ENCODE results near the gene ANKLE1. TPM values are rescaled to one million over a fixed set of nuclear protein-coding genes. Genes with fewer than 3 reads are reported as not detected.

The ANKLE1 gene
- total RNA-seq, 1 experiment from 2014 or later: 0.16 TPM

DNA sequence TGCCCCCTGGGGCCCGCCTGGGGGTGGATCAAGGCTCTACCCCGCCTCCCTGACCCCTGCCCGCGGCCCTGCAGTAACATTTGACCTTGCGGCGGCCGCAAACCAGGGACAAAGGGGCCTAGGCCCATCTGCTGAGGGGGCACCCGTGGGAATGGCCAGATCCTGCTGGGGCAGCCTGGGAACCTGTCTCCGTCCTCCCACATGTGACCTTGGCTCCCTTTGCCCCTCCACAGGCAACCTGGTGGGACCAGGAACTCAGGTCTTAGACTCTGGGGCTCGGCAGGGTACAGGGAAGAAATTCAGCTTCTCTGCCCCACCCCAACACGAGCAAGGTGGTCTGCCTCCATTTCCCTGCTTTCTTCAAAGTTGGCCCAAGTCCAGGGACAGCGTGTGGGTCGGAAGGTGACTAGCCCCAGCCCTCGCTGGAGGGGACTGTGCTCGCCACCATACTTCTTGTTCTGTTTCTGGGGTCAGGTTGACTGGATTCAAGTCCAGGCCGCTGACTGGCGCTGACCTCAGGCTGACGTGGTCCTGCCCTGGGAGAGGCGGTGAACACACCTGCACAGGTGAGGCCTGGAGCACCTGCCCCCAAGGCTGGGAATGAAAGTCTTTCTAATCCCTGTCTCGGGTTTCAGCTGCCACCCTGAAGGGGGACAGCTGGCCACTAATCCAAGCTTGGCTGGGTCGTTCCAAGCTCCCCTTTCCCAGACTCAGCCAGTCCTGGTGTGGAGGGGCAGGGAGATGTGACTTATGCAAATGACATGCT, 33.5 kb upstream of the ANKLE1 start:
- Mint-ChIP-seq H3K4me3 (ENCODE audit: unreplicated experiment) (no peak overlapping the region), H3K36me3 (ENCODE audit: insufficient read depth, unreplicated experiment) (peaks cover 7% of the 10 kb centered on the region), H3K9me3 (ENCODE audit: unreplicated experiment) (no peaks in the 10 kb centered on the region), H3K27me3 (ENCODE audit: insufficient read depth, unreplicated experiment) (no peaks in the 10 kb centered on the region), H3K4me1 (ENCODE audit: insufficient read depth, unreplicated experiment) (peaks cover 22% of the 10 kb centered on the region), H3K27ac (ENCODE audit: low read depth, unreplicated experiment) (peak overlapping the region; percentile 78)
- no TSS peak for BruUV-seq (replicated peaks)
- no peak for DNase-seq (ENCODE audit: unreplicated experiment)
- intact Hi-C loops (cut with micrococcal nuclease): no loop called here
- POLR2A ChIA-PET: interaction anchor here (0.5 to 2.8 kb wide), 7 partner anchors 12 to 174 kb away, joined by 3 to 21 read pairs (median 5); partner anchors contain the start of genes BABAM1, MRPL34, OCEL1 and USE1
- TF ChIP-seq, protein P1, sequence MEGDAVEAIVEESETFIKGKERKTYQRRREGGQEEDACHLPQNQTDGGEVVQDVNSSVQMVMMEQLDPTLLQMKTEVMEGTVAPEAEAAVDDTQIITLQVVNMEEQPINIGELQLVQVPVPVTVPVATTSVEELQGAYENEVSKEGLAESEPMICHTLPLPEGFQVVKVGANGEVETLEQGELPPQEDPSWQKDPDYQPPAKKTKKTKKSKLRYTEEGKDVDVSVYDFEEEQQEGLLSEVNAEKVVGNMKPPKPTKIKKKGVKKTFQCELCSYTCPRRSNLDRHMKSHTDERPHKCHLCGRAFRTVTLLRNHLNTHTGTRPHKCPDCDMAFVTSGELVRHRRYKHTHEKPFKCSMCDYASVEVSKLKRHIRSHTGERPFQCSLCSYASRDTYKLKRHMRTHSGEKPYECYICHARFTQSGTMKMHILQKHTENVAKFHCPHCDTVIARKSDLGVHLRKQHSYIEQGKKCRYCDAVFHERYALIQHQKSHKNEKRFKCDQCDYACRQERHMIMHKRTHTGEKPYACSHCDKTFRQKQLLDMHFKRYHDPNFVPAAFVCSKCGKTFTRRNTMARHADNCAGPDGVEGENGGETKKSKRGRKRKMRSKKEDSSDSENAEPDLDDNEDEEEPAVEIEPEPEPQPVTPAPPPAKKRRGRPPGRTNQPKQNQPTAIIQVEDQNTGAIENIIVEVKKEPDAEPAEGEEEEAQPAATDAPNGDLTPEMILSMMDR (IDR thresholded peaks at IDR 0.05; ENCODE audit: unreplicated experiment): no peak
- CTCF ChIA-PET: interaction anchor here (0.7 to 6.4 kb wide), 2 partner anchors 12 to 142 kb away, joined by 3 to 56 read pairs; no protein-coding TSS in a partner anchor

DNA sequence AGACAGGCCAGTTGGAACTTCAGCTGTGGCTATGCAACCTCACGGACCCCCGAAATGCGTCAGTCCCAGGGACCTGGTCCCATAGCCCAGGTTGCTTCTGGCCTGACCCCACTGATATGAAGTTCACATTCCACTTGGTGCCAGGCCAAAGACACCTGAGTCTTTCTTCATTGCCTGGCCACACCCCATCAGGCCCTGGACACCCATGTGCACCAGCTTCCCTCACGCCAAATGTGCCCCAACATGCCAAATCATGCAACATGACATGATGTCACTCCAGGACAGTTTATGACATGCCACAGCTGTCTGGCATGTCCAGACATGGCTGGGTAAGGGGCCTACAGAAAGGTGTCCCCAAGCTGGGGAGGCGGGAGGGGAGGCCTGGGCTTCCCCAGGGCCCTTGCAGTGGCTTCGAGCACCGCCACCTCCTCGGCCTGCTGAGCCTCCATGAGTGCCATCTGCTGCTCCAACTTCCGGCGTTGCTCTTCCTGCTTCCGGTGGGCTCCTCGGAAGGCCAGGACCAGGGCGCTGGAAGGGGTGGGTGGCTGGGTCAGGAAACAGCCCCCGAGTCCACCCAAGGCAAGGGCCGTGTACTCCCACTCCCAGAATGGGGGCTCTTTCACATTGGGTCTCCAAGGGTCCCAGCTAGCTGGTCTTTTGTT, 31.7 kb upstream of the ANKLE1 start:
- Mint-ChIP-seq H3K27ac (ENCODE audit: low read depth, unreplicated experiment) (peak overlapping the region; percentile 78), H3K36me3 (ENCODE audit: insufficient read depth, unreplicated experiment) (peaks cover 14% of the 10 kb centered on the region), H3K9me3 (ENCODE audit: unreplicated experiment) (no peaks in the 10 kb centered on the region), H3K4me3 (ENCODE audit: unreplicated experiment) (no peak overlapping the region), H3K4me1 (ENCODE audit: insufficient read depth, unreplicated experiment) (peaks cover 28% of the 10 kb centered on the region), H3K27me3 (ENCODE audit: insufficient read depth, unreplicated experiment) (no peaks in the 10 kb centered on the region)
- TF ChIP-seq, protein P1 (IDR thresholded peaks at IDR 0.05; ENCODE audit: unreplicated experiment): no peak
- no peak for DNase-seq (ENCODE audit: unreplicated experiment)
- POLR2A ChIA-PET: interaction anchor here (0.8 to 2.8 kb wide), 5 partner anchors 8 to 43 kb away, joined by 3 to 21 read pairs (median 3); partner anchors contain the start of gene BABAM1
- intact Hi-C loops (cut with micrococcal nuclease): no loop called here
- CTCF ChIA-PET: interaction anchor here (1.0 to 6.4 kb wide), 2 partner anchors 10 to 17 kb away, joined by 5 to 56 read pairs; partner anchors contain the start of gene BABAM1
- no TSS peak for BruUV-seq (replicated peaks)

DNA sequence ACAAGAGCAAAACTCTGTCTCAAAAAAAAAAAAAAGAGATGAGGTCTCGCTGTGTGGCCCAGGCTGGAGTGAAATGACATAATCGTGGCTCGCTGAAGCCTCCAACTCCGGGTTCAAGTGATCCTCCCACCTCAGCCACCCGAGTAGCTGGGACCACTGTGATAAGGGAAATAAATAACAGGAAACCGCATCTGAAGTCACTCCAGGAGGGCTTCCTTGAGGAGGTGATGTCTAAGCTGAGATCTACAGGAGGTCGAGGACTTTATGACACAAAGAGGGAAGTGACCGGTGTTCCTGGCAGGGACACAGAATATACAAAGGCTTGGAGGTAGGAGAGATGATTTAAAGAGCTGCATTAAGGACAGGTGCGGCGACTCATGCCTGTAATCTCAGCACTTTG, 27.1 kb upstream of the ANKLE1 start:
- H3K9me3 Mint-ChIP-seq (ENCODE audit: unreplicated experiment): no peaks in the 10 kb centered on the region
- no peaks in the 10 kb centered on the region for H3K27me3 Mint-ChIP-seq (ENCODE audit: insufficient read depth, unreplicated experiment)
- POLR2A ChIA-PET: interaction anchor here (0.9 to 1.7 kb wide), 5 partner anchors 10 to 40 kb away, joined by 3 to 16 read pairs (median 7); partner anchors contain the start of genes BABAM1 and OCEL1
- H3K36me3 Mint-ChIP-seq (ENCODE audit: insufficient read depth, unreplicated experiment): peaks cover 8% of the 10 kb centered on the region
- DNase-seq (ENCODE audit: unreplicated experiment): no peak
- TF ChIP-seq, protein P1 (IDR thresholded peaks at IDR 0.05; ENCODE audit: unreplicated experiment): no peak
- CTCF ChIA-PET: interaction anchor here (0.7 to 1.4 kb wide), 2 partner anchors 8 to 9 kb away, joined by 3 to 5 read pairs; partner anchors contain the start of gene USHBP1
- H3K4me1 Mint-ChIP-seq (ENCODE audit: insufficient read depth, unreplicated experiment): peaks cover 10% of the 10 kb centered on the region
- BruUV-seq (replicated peaks): no TSS peak
- no peak overlapping the region for H3K27ac Mint-ChIP-seq (ENCODE audit: low read depth, unreplicated experiment)
- H3K4me3 Mint-ChIP-seq (ENCODE audit: unreplicated experiment): no peak overlapping the region
- intact Hi-C loops (cut with micrococcal nuclease): no loop called here

DNA sequence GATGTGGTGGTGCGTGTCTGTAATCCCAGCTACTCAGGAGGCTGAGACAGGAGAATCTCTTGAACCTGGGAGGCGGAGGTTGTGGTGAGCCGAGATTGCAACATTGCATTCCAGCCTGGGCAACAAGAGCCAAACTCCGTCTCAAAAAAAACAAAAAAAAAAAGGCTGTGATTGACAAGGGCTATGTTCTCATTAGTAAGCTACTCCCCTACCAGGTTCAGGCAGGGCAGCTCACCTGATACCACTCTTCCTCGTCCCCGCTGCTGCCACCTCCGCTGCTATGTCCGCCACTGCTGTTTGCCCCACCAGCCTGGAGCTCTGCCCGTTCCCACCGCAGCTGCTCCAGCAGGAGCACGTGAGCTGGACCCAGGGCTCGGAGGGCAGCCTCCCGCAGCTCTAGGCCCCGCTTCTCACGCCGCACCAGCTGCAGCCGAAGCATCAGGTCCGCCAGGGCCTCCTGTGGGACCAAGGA, 26.5 kb upstream of the ANKLE1 start:
- POLR2A ChIA-PET: interaction anchor here (0.6 to 1.7 kb wide), 8 partner anchors 11 to 763 kb away, joined by 3 to 16 read pairs (median 4); partner anchors contain the start of genes BABAM1 and OCEL1
- peak; percentile 75 for DNase-seq (ENCODE audit: unreplicated experiment)
- TF ChIP-seq, protein P1 (IDR thresholded peaks at IDR 0.05; ENCODE audit: unreplicated experiment): no peak
- Mint-ChIP-seq H3K27ac (ENCODE audit: low read depth, unreplicated experiment) (no peak overlapping the region), H3K27me3 (ENCODE audit: insufficient read depth, unreplicated experiment) (no peaks in the 10 kb centered on the region), H3K4me1 (ENCODE audit: insufficient read depth, unreplicated experiment) (peaks cover 10% of the 10 kb centered on the region), H3K36me3 (ENCODE audit: insufficient read depth, unreplicated experiment) (peaks cover 8% of the 10 kb centered on the region), H3K4me3 (ENCODE audit: unreplicated experiment) (no peak overlapping the region), H3K9me3 (ENCODE audit: unreplicated experiment) (no peaks in the 10 kb centered on the region)
- intact Hi-C loops (cut with micrococcal nuclease): no loop called here
- BruUV-seq (replicated peaks): no TSS peak
- CTCF ChIA-PET: interaction anchor here (0.5 to 1.4 kb wide), 5 partner anchors 8 to 332 kb away, joined by 3 to 5 read pairs (median 4); partner anchors contain the start of gene USHBP1

Data from MCF 10A (cell line).